HUDEP-2 (cell line): ENCODE results near the gene FAM107A.
"Not testable (repeated sequence)": the region's sequence is repeated elsewhere in the genome, so short reads cannot be mapped to it uniquely, and the experiment has no call there.

Experiments
- DNase-seq, 76 experiments: peaks; one replicate each; lab custom pipeline; 2025; ENCODE audit not compliant: unreplicated experiment in 76 of 76; lab: John Stamatoyannopoulos, UW

Gene FAM107A

GRCh38 chr3:58537412-58538301 lies 39.5 kb downstream of the FAM107A start:
- no peak for DNase-seq

- no peak for DNase-seq
These were observed 40.4 kb downstream of the FAM107A start, which contains the start of gene ACOX2 for GRCh38 chr3:58536501-58537411. Gene ACOX2 (minus strand): TSS chr3:58537190. CDS start chr3:58535106, 2,084 bp downstream.

- peak in 11 of 76 experiments; percentile 4 to 30 (median 11) for DNase-seq
These were observed 41.4 kb downstream of the FAM107A start for GRCh38 chr3:58535531-58536500.

- no peak for DNase-seq
These were observed 42.3 kb downstream of the FAM107A start for GRCh38 chr3:58534592-58535494.

GRCh38 chr3:58532794-58533220 lies 44.4 kb downstream of the FAM107A start:
- peak in 64 of 76 experiments; percentile 2 to 76 (median 40) for DNase-seq

GRCh38 chr3:58531956-58532355 lies 45.2 kb downstream of the FAM107A start:
- no peak for DNase-seq

GRCh38 chr3:58531555-58531954 lies 45.6 kb downstream of the FAM107A start:
- no peak for DNase-seq

GRCh38 chr3:58530354-58530865 lies 46.8 kb downstream of the FAM107A start:
- no peak for DNase-seq

GRCh38 chr3:58529516-58530353 lies 47.5 kb downstream of the FAM107A start:
- DNase-seq = peak in 14 of 76 experiments; percentile 7 to 47 (median 25)

- DNase-seq = peak in 12 of 76 experiments; percentile 2 to 55 (median 20)
These were observed 48.6 kb downstream of the FAM107A start for GRCh38 chr3:58528629-58529028.

- not testable (repeated sequence) for DNase-seq
These were observed 49.8 kb downstream of the FAM107A start for GRCh38 chr3:58527440-58527839.

GRCh38 chr3:58526515-58526957 lies 50.7 kb downstream of the FAM107A start:
- no peak for DNase-seq

- no peak for DNase-seq
These were observed 52.8 kb downstream of the FAM107A start for GRCh38 chr3:58524326-58524888.

GRCh38 chr3:58522759-58523425 lies 54.3 kb downstream of the FAM107A start:
- peak in 1 of 76 experiments; percentile 9 for DNase-seq

GRCh38 chr3:58521917-58522631 lies 55.1 kb downstream of the FAM107A start:
- no peak for DNase-seq

GRCh38 chr3:58521336-58521670 lies 55.9 kb downstream of the FAM107A start:
- no peak for DNase-seq
